Esophagus squamous epithelium (tissue), 4 donors: ENCODE results near the gene SPDEF.

ENCODE experiments used
- POLR2A ChIP-seq, 4 donors: fragments of 450-650 bp; IDR thresholded peaks; one replicate each; pipeline ENCODE4 v1.6.1; 2017; ENCODE audit warnings: antibody characterized with exemption in 4 of 4, mild to moderate bottlenecking in 4 of 4, moderate library complexity in 3 of 4
- TF ChIP-seq, protein P1 (sequence below), 6 experiments: fragments of 450-650 bp in 4 of 6; fragments of 200-600 bp in 2 of 6; sonication (generic) in 2 of 6; IDR thresholded peaks; one replicate each; pipeline ENCODE4 v1.5.1; 2016 to 2019; ENCODE audit warnings: antibody characterized with exemption in 6 of 6, mild to moderate bottlenecking in 4 of 6, moderate library complexity in 4 of 6

- no peak for TF ChIP-seq POLR2A (IDR thresholded peaks at IDR 0.05)
- TF ChIP-seq, protein P1, sequence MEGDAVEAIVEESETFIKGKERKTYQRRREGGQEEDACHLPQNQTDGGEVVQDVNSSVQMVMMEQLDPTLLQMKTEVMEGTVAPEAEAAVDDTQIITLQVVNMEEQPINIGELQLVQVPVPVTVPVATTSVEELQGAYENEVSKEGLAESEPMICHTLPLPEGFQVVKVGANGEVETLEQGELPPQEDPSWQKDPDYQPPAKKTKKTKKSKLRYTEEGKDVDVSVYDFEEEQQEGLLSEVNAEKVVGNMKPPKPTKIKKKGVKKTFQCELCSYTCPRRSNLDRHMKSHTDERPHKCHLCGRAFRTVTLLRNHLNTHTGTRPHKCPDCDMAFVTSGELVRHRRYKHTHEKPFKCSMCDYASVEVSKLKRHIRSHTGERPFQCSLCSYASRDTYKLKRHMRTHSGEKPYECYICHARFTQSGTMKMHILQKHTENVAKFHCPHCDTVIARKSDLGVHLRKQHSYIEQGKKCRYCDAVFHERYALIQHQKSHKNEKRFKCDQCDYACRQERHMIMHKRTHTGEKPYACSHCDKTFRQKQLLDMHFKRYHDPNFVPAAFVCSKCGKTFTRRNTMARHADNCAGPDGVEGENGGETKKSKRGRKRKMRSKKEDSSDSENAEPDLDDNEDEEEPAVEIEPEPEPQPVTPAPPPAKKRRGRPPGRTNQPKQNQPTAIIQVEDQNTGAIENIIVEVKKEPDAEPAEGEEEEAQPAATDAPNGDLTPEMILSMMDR (IDR thresholded peaks at IDR 0.05), result no peak
Measured at GRCh38 chr6:34524499-34524898, 31.6 kb downstream of the SPDEF start.
